Panc1 (cell line): ENCODE data around the gene MORN1. TPM values are rescaled to one million over a fixed set of nuclear protein-coding genes. Genes with fewer than 3 reads are reported as not detected.

Experiments
- ATAC-seq: fragments of 200-7000 bp; cut with Tn5 transposase; 2 replicates; pipeline ENCODE4 v1.9.1; 2020; ENCODE audit warnings: mild to moderate bottlenecking, moderate library complexity
- BruUV-seq: library from RNA; stranded (reverse); fragments of 400-500 nt; replicated peaks from 2 replicates; lab custom pipeline; 2021; lab: Mats Ljungman, UMichigan
- CTCF ChIA-PET: fragments of 300-600 bp; sonication (Branson Sonifier 250); formaldehyde crosslinking; loops from one replicate; lab custom pipeline; 2022; ENCODE audit warnings: antibody characterized with exemption; lab: Charles Lee
- POLR2A ChIA-PET: fragments of 300-600 bp; sonication (Branson Sonifier 250); formaldehyde crosslinking; loops from one replicate; lab custom pipeline; 2022; ENCODE audit warnings: antibody characterized with exemption; lab: Charles Lee
- DNase-seq: peaks from one replicate; pipeline ENCODE4 v3.0.0-alpha.2; 2010; ENCODE audit warnings: low read depth, low spot score
- H3K27ac ChIP-seq: 2 replicates; pipeline ENCODE4 v1.5.1; 2011; ENCODE audit warnings: mild to moderate bottlenecking, low read length, inconsistent platforms
- H3K27me3 ChIP-seq: fragments of 200-500 bp; sonication (Bioruptor generic); 2 replicates; pipeline ENCODE4 v1.6.0; 2014; ENCODE audit warnings: low read length, inconsistent platforms; ENCODE audit not compliant: control insufficient read depth, insufficient read depth
- H3K36me3 ChIP-seq: fragments of 200-500 bp; sonication (Bioruptor generic); 2 replicates; pipeline ENCODE4 v1.5.1; 2014; ENCODE audit warnings: inconsistent platforms, mild to moderate bottlenecking, low read length, moderate library complexity; ENCODE audit not compliant: control insufficient read depth, insufficient read depth
- H3K4me1 ChIP-seq: 2 replicates; pipeline ENCODE4 v1.5.1; 2011; ENCODE audit warnings: inconsistent platforms, mild to moderate bottlenecking, low read length, moderate library complexity; ENCODE audit not compliant: control insufficient read depth, insufficient read depth
- H3K4me3 ChIP-seq, 2 experiments: 2 replicates each; pipeline ENCODE4 v1.5.1; 2011 to 2012; ENCODE audit warnings: low read depth in 2 of 2, low read length in 2 of 2, mild to moderate bottlenecking in 2 of 2, inconsistent platforms in 1 of 2, moderate library complexity in 1 of 2
- H3K9me3 ChIP-seq: fragments of 200-500 bp; sonication (Bioruptor generic); 2 replicates; pipeline ENCODE4 v1.5.1; 2014; ENCODE audit warnings: low read depth, mild to moderate bottlenecking, inconsistent platforms, low read length, moderate library complexity; ENCODE audit not compliant: control insufficient read depth, insufficient read depth
- POLR2AphosphoS5 ChIP-seq: IDR thresholded peaks from 2 replicates; pipeline ENCODE4 v1.6.1; 2012; ENCODE audit warnings: mild to moderate bottlenecking, low read depth, low read length, moderate library complexity
- SIN3A ChIP-seq: IDR thresholded peaks from 2 replicates; pipeline ENCODE4 v1.6.1; 2012; ENCODE audit warnings: low read depth, mild to moderate bottlenecking, low read length, moderate library complexity, borderline replicate concordance; ENCODE audit not compliant: insufficient read depth
- TCF7L2 ChIP-seq: IDR thresholded peaks from 2 replicates; pipeline ENCODE4 v1.6.1; 2011; ENCODE audit warnings: mild to moderate bottlenecking, low read depth, low read length, inconsistent platforms
- in situ Hi-C: cut with HindIII; loops from 2 replicates; pipeline ENCODE4 v1.10.0; 2016; ENCODE audit warnings: low sequenced_read_pairs, low pct_unique_long_range_greater_than_20kb
- intact Hi-C: fragments of 100-400 bp; cut with micrococcal nuclease; formaldehyde crosslinking; loops from one replicate; pipeline ENCODE4 v1.10.0; 2022; ENCODE audit not compliant: unreplicated experiment
- total RNA-seq: library from RNA; stranded (reverse); gene quantifications from one replicate; pipeline ENCODE4 v1.2.1, GENCODE V29; 2021; ENCODE audit not compliant: unreplicated experiment
- TF ChIP-seq, protein P1 (sequence below): fragments of 450-650 bp; IDR thresholded peaks from 2 replicates; pipeline ENCODE4 v1.5.1; 2017; ENCODE audit warnings: mild to moderate bottlenecking
- TF ChIP-seq, protein P2 (sequence below), 2 experiments: IDR thresholded peaks; 2 replicates each; pipeline ENCODE4 v1.6.1; 2011 to 2012; ENCODE audit warnings: low read depth in 2 of 2, control low read depth in 1 of 2, low read length in 1 of 2, mild to moderate bottlenecking in 1 of 2, moderate library complexity in 1 of 2; ENCODE audit not compliant: insufficient read depth in 1 of 2

The MORN1 gene
- total RNA-seq, 1 experiment from 2014 or later: 21.3 TPM

DNA sequence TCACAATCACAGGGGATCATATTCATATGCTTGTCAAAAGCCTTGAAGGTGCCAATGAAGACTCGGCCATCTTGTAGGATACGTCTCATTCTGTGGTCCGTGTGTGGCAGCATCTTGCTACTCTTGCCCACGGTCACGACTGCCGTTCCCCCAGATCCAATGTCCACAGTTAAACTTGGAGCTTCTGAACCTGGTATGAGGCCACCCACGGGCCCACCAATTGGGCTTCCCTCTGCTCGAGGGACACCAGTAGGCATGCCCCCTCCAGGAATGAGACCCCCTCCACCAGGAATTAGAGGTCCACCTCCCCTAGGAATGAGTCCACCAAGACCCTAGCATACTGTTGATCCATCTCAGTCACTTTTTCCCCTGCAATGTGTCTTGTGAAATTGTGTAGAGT is 39.6 kb downstream of the MORN1 start:
- POLR2A ChIA-PET: no interaction called here
- CTCF ChIA-PET: interaction anchor here (0.5 kb wide), 1 partner anchor 42 kb away, joined by 3 read pairs; no protein-coding TSS in a partner anchor
- TF ChIP-seq TCF7L2: no peak
- TF ChIP-seq, protein P1, sequence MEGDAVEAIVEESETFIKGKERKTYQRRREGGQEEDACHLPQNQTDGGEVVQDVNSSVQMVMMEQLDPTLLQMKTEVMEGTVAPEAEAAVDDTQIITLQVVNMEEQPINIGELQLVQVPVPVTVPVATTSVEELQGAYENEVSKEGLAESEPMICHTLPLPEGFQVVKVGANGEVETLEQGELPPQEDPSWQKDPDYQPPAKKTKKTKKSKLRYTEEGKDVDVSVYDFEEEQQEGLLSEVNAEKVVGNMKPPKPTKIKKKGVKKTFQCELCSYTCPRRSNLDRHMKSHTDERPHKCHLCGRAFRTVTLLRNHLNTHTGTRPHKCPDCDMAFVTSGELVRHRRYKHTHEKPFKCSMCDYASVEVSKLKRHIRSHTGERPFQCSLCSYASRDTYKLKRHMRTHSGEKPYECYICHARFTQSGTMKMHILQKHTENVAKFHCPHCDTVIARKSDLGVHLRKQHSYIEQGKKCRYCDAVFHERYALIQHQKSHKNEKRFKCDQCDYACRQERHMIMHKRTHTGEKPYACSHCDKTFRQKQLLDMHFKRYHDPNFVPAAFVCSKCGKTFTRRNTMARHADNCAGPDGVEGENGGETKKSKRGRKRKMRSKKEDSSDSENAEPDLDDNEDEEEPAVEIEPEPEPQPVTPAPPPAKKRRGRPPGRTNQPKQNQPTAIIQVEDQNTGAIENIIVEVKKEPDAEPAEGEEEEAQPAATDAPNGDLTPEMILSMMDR: no peak
- TF ChIP-seq SIN3A: no peak
- Histone ChIP-seq H3K9me3 (no peaks in the 10 kb centered on the region), H3K4me1 (no peaks in the 10 kb centered on the region), H3K36me3 (no peaks in the 10 kb centered on the region), H3K27ac (no peak overlapping the region), H3K4me3 (no peak overlapping the region), H3K27me3 (no peaks in the 10 kb centered on the region)
- BruUV-seq: no TSS peak
- in situ Hi-C loops (no loop called here), intact Hi-C loops (no loop called here)
- DNase-seq (no peak), ATAC-seq (no peak)

DNA sequence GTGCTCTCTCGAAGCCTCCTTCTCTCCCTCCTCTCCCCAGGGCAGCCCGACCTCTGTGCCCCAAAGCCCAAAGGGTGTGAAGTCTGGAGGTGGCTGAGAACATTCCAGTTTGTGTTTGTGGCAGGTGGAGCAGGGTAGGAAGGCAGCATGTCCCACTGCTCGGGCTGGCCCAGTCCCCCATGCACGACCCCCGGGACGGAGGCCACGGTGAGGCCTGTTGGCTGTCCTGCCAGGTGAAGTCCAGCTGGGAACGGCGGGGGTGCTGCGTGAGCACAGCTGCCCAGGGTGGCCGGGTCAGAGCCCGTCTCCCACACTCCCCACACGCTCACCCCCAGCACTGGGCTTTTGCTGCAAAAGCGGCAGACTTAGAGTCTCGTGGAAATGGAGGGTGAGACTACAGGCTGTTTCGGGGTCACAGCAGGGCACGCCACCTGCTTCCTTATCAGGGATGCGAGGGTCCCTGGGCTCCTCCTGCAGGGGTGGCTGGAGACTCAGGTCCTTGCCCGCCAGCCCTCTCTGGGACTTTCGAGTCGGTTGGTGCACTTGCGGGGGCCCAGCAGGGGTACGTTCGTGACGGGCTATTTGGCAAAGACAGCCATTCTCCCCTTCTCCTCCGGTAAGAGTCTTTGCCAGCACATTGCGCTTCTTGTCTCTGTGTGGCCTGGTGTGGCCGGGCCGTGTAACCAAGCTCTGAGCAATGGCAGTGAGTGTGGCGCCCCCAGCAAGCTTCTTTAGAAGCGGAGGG is 40.3 kb downstream of the MORN1 start:
- no TSS peak for BruUV-seq
- ATAC-seq (no peak), DNase-seq (no peak)
- POLR2A ChIA-PET: no interaction called here
- Histone ChIP-seq H3K9me3 (no peaks in the 10 kb centered on the region), H3K4me3 (no peak overlapping the region), H3K27ac (no peak overlapping the region), H3K36me3 (no peaks in the 10 kb centered on the region), H3K4me1 (no peaks in the 10 kb centered on the region), H3K27me3 (no peaks in the 10 kb centered on the region)
- intact Hi-C loops: no loop called here
- in situ Hi-C loops: no loop called here
- TF ChIP-seq POLR2AphosphoS5 (no peak), SIN3A (no peak), TCF7L2 (no peak)
- TF ChIP-seq, protein P2, sequence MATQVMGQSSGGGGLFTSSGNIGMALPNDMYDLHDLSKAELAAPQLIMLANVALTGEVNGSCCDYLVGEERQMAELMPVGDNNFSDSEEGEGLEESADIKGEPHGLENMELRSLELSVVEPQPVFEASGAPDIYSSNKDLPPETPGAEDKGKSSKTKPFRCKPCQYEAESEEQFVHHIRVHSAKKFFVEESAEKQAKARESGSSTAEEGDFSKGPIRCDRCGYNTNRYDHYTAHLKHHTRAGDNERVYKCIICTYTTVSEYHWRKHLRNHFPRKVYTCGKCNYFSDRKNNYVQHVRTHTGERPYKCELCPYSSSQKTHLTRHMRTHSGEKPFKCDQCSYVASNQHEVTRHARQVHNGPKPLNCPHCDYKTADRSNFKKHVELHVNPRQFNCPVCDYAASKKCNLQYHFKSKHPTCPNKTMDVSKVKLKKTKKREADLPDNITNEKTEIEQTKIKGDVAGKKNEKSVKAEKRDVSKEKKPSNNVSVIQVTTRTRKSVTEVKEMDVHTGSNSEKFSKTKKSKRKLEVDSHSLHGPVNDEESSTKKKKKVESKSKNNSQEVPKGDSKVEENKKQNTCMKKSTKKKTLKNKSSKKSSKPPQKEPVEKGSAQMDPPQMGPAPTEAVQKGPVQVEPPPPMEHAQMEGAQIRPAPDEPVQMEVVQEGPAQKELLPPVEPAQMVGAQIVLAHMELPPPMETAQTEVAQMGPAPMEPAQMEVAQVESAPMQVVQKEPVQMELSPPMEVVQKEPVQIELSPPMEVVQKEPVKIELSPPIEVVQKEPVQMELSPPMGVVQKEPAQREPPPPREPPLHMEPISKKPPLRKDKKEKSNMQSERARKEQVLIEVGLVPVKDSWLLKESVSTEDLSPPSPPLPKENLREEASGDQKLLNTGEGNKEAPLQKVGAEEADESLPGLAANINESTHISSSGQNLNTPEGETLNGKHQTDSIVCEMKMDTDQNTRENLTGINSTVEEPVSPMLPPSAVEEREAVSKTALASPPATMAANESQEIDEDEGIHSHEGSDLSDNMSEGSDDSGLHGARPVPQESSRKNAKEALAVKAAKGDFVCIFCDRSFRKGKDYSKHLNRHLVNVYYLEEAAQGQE (IDR thresholded peaks at IDR 0.05; ENCODE audit: insufficient read depth in 1 of 2, low read depth in 2 of 2, low read length in 1 of 2): no peak
- TF ChIP-seq, protein P1: no peak
- CTCF ChIA-PET: interaction anchor here (0.5 kb wide), 1 partner anchor 42 kb away, joined by 3 read pairs; no protein-coding TSS in a partner anchor
